Measurements from ENCODE around the gene CCDC188.
A peak's percentile ranks its signal among the peaks of the same experiment; 100 is the strongest.

Gene CCDC188

DNA sequence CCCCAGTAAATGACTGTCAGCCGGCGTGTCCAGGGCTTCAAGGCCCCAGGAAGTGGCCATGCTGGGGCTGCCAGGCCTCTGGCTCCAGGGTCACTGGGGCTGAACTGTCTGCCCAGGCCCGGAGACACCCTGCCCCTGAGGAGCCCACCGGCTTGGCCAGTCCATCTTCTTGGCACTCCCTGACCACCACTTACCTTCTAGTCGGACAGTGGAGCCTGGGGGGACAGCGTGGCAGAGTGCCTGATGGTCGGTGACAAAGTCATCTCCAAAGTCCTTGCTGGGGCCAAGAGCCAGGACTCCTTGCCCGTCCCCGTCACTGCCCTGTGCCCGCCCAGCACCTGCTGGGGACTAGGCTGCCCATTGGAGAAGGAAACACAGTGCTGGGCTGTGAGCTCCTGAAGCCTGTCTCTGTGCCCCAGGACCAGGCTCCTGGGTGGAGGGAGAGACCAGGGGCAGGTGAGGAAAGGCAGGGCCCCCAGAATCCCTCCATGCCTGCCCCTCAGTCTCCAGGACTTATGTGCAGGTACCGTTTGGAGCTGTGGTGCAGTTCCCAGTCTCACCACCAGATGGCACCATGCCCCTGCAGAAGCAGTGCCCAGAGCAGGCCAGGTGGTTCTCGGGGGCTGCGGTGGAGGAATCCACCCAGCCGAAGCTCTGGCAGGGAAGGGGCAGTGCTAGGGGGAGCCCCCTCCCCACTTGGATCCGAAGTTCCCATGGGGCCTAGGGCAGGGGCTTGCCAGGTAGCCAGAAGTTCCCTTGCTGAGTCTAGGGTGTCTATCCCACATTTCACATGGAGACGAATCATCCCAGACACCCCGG is 6.0 kb upstream of the CCDC188 start:
- no peak overlapping the region for H3K4me3 ChIP-seq (ENCODE audit: low read depth, low read length)
- peak; percentile 65 for DNase-seq (ENCODE audit: low read depth, low spot score)
- in situ Hi-C loops (cut with HindIII; ENCODE audit: low sequenced_read_pairs) = no loop called here
- TF ChIP-seq, protein P1, sequence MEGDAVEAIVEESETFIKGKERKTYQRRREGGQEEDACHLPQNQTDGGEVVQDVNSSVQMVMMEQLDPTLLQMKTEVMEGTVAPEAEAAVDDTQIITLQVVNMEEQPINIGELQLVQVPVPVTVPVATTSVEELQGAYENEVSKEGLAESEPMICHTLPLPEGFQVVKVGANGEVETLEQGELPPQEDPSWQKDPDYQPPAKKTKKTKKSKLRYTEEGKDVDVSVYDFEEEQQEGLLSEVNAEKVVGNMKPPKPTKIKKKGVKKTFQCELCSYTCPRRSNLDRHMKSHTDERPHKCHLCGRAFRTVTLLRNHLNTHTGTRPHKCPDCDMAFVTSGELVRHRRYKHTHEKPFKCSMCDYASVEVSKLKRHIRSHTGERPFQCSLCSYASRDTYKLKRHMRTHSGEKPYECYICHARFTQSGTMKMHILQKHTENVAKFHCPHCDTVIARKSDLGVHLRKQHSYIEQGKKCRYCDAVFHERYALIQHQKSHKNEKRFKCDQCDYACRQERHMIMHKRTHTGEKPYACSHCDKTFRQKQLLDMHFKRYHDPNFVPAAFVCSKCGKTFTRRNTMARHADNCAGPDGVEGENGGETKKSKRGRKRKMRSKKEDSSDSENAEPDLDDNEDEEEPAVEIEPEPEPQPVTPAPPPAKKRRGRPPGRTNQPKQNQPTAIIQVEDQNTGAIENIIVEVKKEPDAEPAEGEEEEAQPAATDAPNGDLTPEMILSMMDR (IDR thresholded peaks at IDR 0.05; ENCODE audit: low read depth, low read length) = peak; percentile 99

DNA sequence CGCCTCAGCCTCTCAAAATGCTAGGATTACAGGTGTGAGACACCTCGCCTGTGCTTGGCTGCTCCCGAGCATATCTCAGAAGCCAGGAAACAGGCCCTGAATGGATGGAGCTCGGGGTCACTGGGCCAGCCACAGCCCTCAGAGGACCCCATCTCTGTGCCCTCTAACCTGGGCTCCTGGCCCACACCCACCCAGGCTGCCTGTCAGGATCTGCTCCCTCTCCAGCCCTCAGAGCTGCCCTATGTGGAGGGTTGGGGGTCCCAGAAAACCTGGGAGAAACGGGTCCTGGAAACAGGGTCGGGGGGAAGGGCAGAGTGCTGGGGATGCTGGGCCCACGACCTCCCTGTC is 5.2 kb upstream of the CCDC188 start:
- no peak for DNase-seq (ENCODE audit: low read depth, low spot score)
- TF ChIP-seq, protein P1 (IDR thresholded peaks at IDR 0.05; ENCODE audit: low read depth, low read length) = no peak
- no peak overlapping the region for H3K4me3 ChIP-seq (ENCODE audit: low read depth, low read length)
- in situ Hi-C loops (cut with HindIII; ENCODE audit: low sequenced_read_pairs) = no loop called here

DNA sequence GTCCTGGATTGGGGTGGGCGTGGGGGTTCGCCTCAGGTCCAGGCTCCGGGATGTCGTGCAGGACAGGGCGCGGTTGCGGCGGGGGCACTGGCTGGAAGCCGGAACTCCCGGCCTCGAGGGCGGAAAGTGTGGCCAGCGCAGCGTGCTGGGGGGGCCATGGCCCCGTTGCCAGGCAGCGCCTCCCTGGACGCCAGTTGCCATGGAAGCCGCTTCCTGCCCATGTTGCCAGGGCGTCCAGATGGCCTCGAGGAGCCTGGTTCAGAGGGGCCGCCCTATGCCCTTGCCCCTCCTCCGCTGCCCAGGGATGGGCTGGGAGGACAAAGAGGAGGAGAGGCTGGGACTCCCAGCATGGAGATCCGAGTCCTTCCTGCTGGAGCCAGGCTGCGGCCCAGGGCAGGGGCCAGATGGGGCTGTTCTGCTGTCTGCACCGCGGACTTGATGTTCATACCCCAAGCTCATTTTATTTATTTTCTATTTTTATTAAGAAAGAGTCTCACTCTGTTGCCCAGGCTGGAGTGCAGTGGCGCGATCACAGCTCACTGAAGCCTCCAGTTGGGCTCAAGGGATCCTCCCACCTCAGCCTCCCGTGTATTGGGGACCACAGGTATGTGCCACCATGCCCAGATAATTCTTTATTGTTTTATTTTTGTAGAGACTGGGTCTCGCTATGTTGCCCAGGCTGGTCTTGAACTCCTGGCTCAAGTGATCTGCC is 4.6 kb upstream of the CCDC188 start:
- TF ChIP-seq, protein P1 (IDR thresholded peaks at IDR 0.05; ENCODE audit: low read depth, low read length) = no peak
- peak overlapping the region; percentile 41 for H3K4me3 ChIP-seq (ENCODE audit: low read depth, low read length)
- in situ Hi-C loops (cut with HindIII; ENCODE audit: low sequenced_read_pairs) = no loop called here
- DNase-seq (ENCODE audit: low read depth, low spot score) = peak; percentile 59

- peak overlapping the region; percentile 41 for H3K4me3 ChIP-seq (ENCODE audit: low read depth, low read length)
Measured at GRCh38 chr22:20154602-20155187, 3.8 kb upstream of the CCDC188 start.

DNA sequence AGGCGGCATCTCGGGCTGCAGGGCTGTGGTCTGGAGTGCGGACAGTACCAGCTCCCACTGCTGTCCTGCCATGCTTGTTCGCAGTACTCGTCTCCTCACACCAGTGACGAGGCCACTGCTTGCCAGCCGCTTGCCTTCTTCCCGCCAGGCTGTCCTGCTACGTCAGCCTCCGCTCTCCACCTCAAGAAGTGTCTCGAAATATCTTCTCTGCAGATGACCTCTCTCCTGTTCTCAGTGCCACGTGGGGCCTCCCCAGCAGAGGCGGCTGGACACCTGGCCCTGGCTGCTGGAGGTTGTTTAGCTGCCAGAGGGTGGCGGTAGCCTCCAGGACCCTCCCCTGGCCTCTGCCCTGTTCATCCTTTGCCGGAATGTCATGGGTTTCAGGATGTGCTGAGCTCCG is 3.1 kb upstream of the CCDC188 start:
- TF ChIP-seq, protein P1 (IDR thresholded peaks at IDR 0.05; ENCODE audit: low read depth, low read length) = peak; percentile 9
- in situ Hi-C loops (cut with HindIII; ENCODE audit: low sequenced_read_pairs) = no loop called here
- H3K4me3 ChIP-seq (ENCODE audit: low read depth, low read length) = no peak overlapping the region
- DNase-seq (ENCODE audit: low read depth, low spot score) = no peak

More at GRCh38 chr22:20154602-20155187, 3.8 kb upstream of the CCDC188 start:
- TF ChIP-seq, protein P1 (IDR thresholded peaks at IDR 0.05; ENCODE audit: low read depth, low read length) = no peak
- no peak for DNase-seq (ENCODE audit: low read depth, low spot score)
- in situ Hi-C loops (cut with HindIII; ENCODE audit: low sequenced_read_pairs) = no loop called here

DNA sequence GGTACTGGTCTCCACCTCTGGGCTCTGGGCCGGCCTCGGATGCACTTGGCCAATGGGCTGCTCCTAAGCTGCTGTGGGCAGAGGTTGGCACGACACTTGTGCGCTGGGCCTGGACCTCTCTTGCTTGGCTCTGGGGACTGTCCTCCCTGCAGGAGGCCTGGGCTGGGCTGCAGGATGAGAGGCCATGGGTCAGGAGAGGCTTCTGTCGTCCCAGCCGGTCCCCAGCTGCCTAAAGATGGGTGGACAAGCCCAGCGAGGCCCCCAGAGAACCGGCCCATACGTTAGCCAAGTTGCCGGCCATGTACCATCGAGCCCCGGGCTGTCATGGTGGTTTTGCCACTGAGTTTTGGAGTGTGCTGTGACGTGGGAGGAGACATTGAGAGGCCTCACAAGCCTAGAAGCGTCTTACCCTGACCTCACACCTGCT is 1.6 kb upstream of the CCDC188 start:
- TF ChIP-seq, protein P1 (IDR thresholded peaks at IDR 0.05; ENCODE audit: low read depth, low read length) = no peak
- in situ Hi-C loops (cut with HindIII; ENCODE audit: low sequenced_read_pairs) = no loop called here
- no peak for DNase-seq (ENCODE audit: low read depth, low spot score)
- H3K4me3 ChIP-seq (ENCODE audit: low read depth, low read length) = no peak overlapping the region
